ENCODE results near the gene PDZD8.

The PDZD8 gene

GRCh38 chr10:117373823-117374505, 1.3 kb downstream of the PDZD8 start:
- H3K27me3 ChIP-seq (ENCODE audit: control insufficient read depth in 3 of 3, insufficient read depth in 3 of 3, low read depth in 1 of 3, low read length in 3 of 3), result peaks cover 0 to 6% (median 0%) of the 10 kb centered on the region in 3 experiments
- H3K27ac ChIP-seq (replicated peaks; ENCODE audit: low read length), result no peak overlapping the region
- H3K14ac ChIP-seq (ENCODE audit: low read length), result peak overlapping the region; percentile 60
- peak overlapping the region; percentile 96 for H3K4me2 ChIP-seq (ENCODE audit: insufficient read depth, low read length, poor library complexity, severe bottlenecking)
- peak overlapping the region; percentile 86 for H3K9ac ChIP-seq (ENCODE audit: low read depth, low read length, poor library complexity)
- H3K4ac ChIP-seq (ENCODE audit: low read length), result no peak overlapping the region
- peaks cover 8% of the 10 kb centered on the region for H3K79me1 ChIP-seq (ENCODE audit: low read depth, low read length)
- H3K18ac ChIP-seq (ENCODE audit: low read length), result peak overlapping the region; percentile 87
- H2BK12ac ChIP-seq (ENCODE audit: low read length), result no peak overlapping the region
- H3K9me3 ChIP-seq (replicated peaks in 1 of 2; ENCODE audit: control insufficient read depth in 2 of 2, insufficient read depth in 1 of 2, low read depth in 1 of 2, low read length in 2 of 2), result peaks cover 0 to 2% of the 10 kb centered on the region in 2 donors
- peak overlapping the region; percentile 44 for H3K23ac ChIP-seq (ENCODE audit: low read depth, low read length, poor library complexity)
- WGBS, 2 donors (ENCODE audit: extremely low coverage in 2 of 2, insufficient read length in 2 of 2, insufficient replicate concordance in 1 of 2), result no CpG with 5 or more reads among the region's 31 CpGs
- H2AFZ ChIP-seq (ENCODE audit: low read length), result peak overlapping the region; percentile 99
- H4K8ac ChIP-seq (ENCODE audit: low read depth, low read length), result no peak overlapping the region
- peaks cover 0 to 24% of the 10 kb centered on the region in 2 donors for H3K36me3 ChIP-seq (replicated peaks in 1 of 2; ENCODE audit: control insufficient read depth in 2 of 2, insufficient read depth in 2 of 2, low read length in 2 of 2)
- peak; percentile 12 for DNase-seq (ENCODE audit: low spot score)
- no peak overlapping the region for H2BK15ac ChIP-seq (ENCODE audit: low read length)
- H2AK5ac ChIP-seq (ENCODE audit: low read depth, low read length), result peak overlapping the region; percentile 15
- H4K91ac ChIP-seq (ENCODE audit: low read depth, low read length, poor library complexity), result no peak overlapping the region
- H3K4me1 ChIP-seq (ENCODE audit: control insufficient read depth in 2 of 2, insufficient read depth in 1 of 2, low read depth in 1 of 2, low read length in 2 of 2), result peaks cover 3 to 11% of the 10 kb centered on the region in 2 donors
- no peak overlapping the region for H2BK120ac ChIP-seq (ENCODE audit: low read depth, low read length)
- peak overlapping the region; percentile 93 to 95 for H3K4me3 ChIP-seq (ENCODE audit: low read length in 2 of 2)
- H2BK5ac ChIP-seq (ENCODE audit: low read length), result peak overlapping the region; percentile 48

DNA sequence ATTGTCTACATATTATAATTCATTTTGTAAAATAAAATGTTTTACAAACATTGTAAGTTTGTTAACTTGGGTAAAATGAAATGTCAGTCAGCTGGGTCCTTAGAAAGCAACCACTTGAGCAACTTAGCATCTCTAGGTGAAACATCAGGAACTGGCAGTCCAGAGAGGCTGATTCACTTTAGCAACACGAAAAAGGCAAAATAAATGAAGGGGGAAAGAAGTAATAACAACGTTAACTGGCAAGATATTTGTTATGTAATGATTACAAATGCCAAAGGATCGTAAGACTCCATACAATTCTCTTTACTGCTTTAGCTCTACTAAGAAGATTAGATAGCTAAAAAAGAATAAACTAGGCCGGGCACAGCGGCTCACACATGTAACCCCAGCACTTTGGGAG, 5.0 kb downstream of the PDZD8 start:
- no peak overlapping the region for H2AK5ac ChIP-seq (ENCODE audit: low read depth, low read length)
- no peak overlapping the region for H3K4me2 ChIP-seq (ENCODE audit: insufficient read depth, low read length, poor library complexity, severe bottlenecking)
- H3K4ac ChIP-seq (ENCODE audit: low read length), result no peak overlapping the region
- H2BK120ac ChIP-seq (ENCODE audit: low read depth, low read length), result no peak overlapping the region
- H3K18ac ChIP-seq (ENCODE audit: low read length), result no peak overlapping the region
- no CpG with 5 or more reads among the region's 5 CpGs for WGBS, 2 donors (ENCODE audit: extremely low coverage in 2 of 2, insufficient read length in 2 of 2, insufficient replicate concordance in 1 of 2)
- no peak overlapping the region for H3K4me3 ChIP-seq (ENCODE audit: low read length in 2 of 2)
- peaks cover 0 to 7% of the 10 kb centered on the region in 2 donors for H3K4me1 ChIP-seq (ENCODE audit: control insufficient read depth in 2 of 2, insufficient read depth in 1 of 2, low read depth in 1 of 2, low read length in 2 of 2)
- H2BK5ac ChIP-seq (ENCODE audit: low read length), result no peak overlapping the region
- H3K9ac ChIP-seq (ENCODE audit: low read depth, low read length, poor library complexity), result no peak overlapping the region
- no peak for DNase-seq (ENCODE audit: low spot score)
- no peak overlapping the region for H2AFZ ChIP-seq (ENCODE audit: low read length)
- no peak overlapping the region for H3K23ac ChIP-seq (ENCODE audit: low read depth, low read length, poor library complexity)
- peaks cover 8% of the 10 kb centered on the region for H3K79me1 ChIP-seq (ENCODE audit: low read depth, low read length)
- no peak overlapping the region for H3K27ac ChIP-seq (replicated peaks; ENCODE audit: low read length)
- H3K36me3 ChIP-seq (replicated peaks in 1 of 2; ENCODE audit: control insufficient read depth in 2 of 2, insufficient read depth in 2 of 2, low read length in 2 of 2), result peaks cover 0 to 24% of the 10 kb centered on the region in 2 donors
- no peak overlapping the region for H2BK12ac ChIP-seq (ENCODE audit: low read length)
- peaks cover 0 to 2% of the 10 kb centered on the region in 2 donors for H3K9me3 ChIP-seq (replicated peaks in 1 of 2; ENCODE audit: control insufficient read depth in 2 of 2, insufficient read depth in 1 of 2, low read depth in 1 of 2, low read length in 2 of 2)
- H3K14ac ChIP-seq (ENCODE audit: low read length), result no peak overlapping the region
- H4K8ac ChIP-seq (ENCODE audit: low read depth, low read length), result no peak overlapping the region
- no peak overlapping the region for H2BK15ac ChIP-seq (ENCODE audit: low read length)
- H3K27me3 ChIP-seq (ENCODE audit: control insufficient read depth in 3 of 3, insufficient read depth in 3 of 3, low read depth in 1 of 3, low read length in 3 of 3), result peaks cover 0 to 3% (median 0%) of the 10 kb centered on the region in 3 experiments
- no peak overlapping the region for H4K91ac ChIP-seq (ENCODE audit: low read depth, low read length, poor library complexity)

DNA sequence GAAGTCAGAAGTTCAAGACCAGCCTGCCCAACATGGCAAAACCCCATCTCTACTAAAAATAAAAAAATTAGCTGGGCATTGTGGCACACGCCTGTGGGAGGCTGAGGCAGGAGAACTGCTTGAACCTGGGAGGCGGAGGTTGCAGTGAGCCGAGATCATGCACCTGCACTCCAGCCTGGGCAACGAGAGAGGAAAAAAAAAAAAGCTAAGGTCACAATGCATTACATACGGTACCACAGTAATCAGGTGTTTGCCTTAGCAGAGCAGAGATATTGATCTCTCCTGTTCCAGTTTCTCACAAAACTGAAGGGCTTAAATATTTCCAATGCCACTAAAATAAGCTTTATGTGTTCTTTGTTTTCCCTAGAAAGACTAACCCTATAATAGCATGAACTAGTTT, 7.5 kb downstream of the PDZD8 start:
- no peak overlapping the region for H2AK5ac ChIP-seq (ENCODE audit: low read depth, low read length)
- H3K79me1 ChIP-seq (ENCODE audit: low read depth, low read length), result peaks cover 2% of the 10 kb centered on the region
- H3K4me3 ChIP-seq (ENCODE audit: low read length in 2 of 2), result no peak overlapping the region
- no peak overlapping the region for H2BK12ac ChIP-seq (ENCODE audit: low read length)
- H3K9ac ChIP-seq (ENCODE audit: low read depth, low read length, poor library complexity), result no peak overlapping the region
- H3K36me3 ChIP-seq (replicated peaks in 1 of 2; ENCODE audit: control insufficient read depth in 2 of 2, insufficient read depth in 2 of 2, low read length in 2 of 2), result peaks cover 0 to 24% of the 10 kb centered on the region in 2 donors
- no CpG with 5 or more reads among the region's 5 CpGs for WGBS, 2 donors (ENCODE audit: extremely low coverage in 2 of 2, insufficient read length in 2 of 2, insufficient replicate concordance in 1 of 2)
- no peak overlapping the region for H4K91ac ChIP-seq (ENCODE audit: low read depth, low read length, poor library complexity)
- no peaks in the 10 kb centered on the region for H3K27me3 ChIP-seq (ENCODE audit: control insufficient read depth in 3 of 3, insufficient read depth in 3 of 3, low read depth in 1 of 3, low read length in 3 of 3)
- H3K27ac ChIP-seq (replicated peaks; ENCODE audit: low read length), result no peak overlapping the region
- no peak overlapping the region for H3K18ac ChIP-seq (ENCODE audit: low read length)
- H3K4ac ChIP-seq (ENCODE audit: low read length), result no peak overlapping the region
- H2BK5ac ChIP-seq (ENCODE audit: low read length), result no peak overlapping the region
- H4K8ac ChIP-seq (ENCODE audit: low read depth, low read length), result no peak overlapping the region
- no peak overlapping the region for H2BK15ac ChIP-seq (ENCODE audit: low read length)
- H3K9me3 ChIP-seq (replicated peaks in 1 of 2; ENCODE audit: control insufficient read depth in 2 of 2, insufficient read depth in 1 of 2, low read depth in 1 of 2, low read length in 2 of 2), result peaks cover 0 to 2% of the 10 kb centered on the region in 2 donors
- no peak overlapping the region for H3K23ac ChIP-seq (ENCODE audit: low read depth, low read length, poor library complexity)
- H2AFZ ChIP-seq (ENCODE audit: low read length), result no peak overlapping the region
- H3K4me1 ChIP-seq (ENCODE audit: control insufficient read depth in 2 of 2, insufficient read depth in 1 of 2, low read depth in 1 of 2, low read length in 2 of 2), result peaks cover 0 to 5% of the 10 kb centered on the region in 2 donors
- no peak overlapping the region for H2BK120ac ChIP-seq (ENCODE audit: low read depth, low read length)
- H3K14ac ChIP-seq (ENCODE audit: low read length), result no peak overlapping the region
- no peak for DNase-seq (ENCODE audit: low spot score)
- no peak overlapping the region for H3K4me2 ChIP-seq (ENCODE audit: insufficient read depth, low read length, poor library complexity, severe bottlenecking)

DNA sequence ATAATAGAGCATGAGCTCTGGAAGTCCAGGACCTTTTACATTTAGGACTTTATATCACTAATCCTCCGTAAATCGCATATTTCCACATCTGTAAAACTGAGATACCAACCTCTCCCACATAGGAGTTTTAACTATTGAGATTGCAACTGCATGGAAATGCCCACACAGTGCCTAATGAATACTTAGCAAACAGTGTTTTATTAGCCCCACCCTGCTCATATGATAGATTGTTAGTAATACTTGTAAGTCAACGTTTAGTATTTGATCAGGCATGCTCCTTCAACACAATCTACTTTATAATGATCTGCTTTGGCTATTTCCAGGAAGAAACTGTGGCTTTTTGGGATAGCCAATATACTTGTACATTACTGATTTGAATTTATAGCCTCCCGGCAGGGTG, 8.5 kb downstream of the PDZD8 start:
- Histone ChIP-seq H3K27me3 (ENCODE audit: control insufficient read depth in 3 of 3, insufficient read depth in 3 of 3, low read depth in 1 of 3, low read length in 3 of 3) (no peaks in the 10 kb centered on the region), H3K36me3 (replicated peaks in 1 of 2; ENCODE audit: control insufficient read depth in 2 of 2, insufficient read depth in 2 of 2, low read length in 2 of 2) (peaks cover 0 to 18% of the 10 kb centered on the region in 2 donors), H4K8ac (ENCODE audit: low read depth, low read length) (no peak overlapping the region), H2BK120ac (ENCODE audit: low read depth, low read length) (no peak overlapping the region), H3K4me1 (ENCODE audit: control insufficient read depth in 2 of 2, insufficient read depth in 1 of 2, low read depth in 1 of 2, low read length in 2 of 2) (peaks cover 0 to under 1% of the 10 kb centered on the region in 2 donors), H2BK5ac (ENCODE audit: low read length) (no peak overlapping the region), H3K4ac (ENCODE audit: low read length) (no peak overlapping the region), H3K23ac (ENCODE audit: low read depth, low read length, poor library complexity) (no peak overlapping the region), H3K4me2 (ENCODE audit: insufficient read depth, low read length, poor library complexity, severe bottlenecking) (no peak overlapping the region), H2BK12ac (ENCODE audit: low read length) (no peak overlapping the region), H3K9me3 (replicated peaks in 1 of 2; ENCODE audit: control insufficient read depth in 2 of 2, insufficient read depth in 1 of 2, low read depth in 1 of 2, low read length in 2 of 2) (peaks cover 0 to 1% of the 10 kb centered on the region in 2 donors), H3K9ac (ENCODE audit: low read depth, low read length, poor library complexity) (no peak overlapping the region), H2AFZ (ENCODE audit: low read length) (no peak overlapping the region), H3K14ac (ENCODE audit: low read length) (no peak overlapping the region), H3K4me3 (ENCODE audit: low read length in 2 of 2) (no peak overlapping the region), H3K27ac (replicated peaks; ENCODE audit: low read length) (no peak overlapping the region), H2AK5ac (ENCODE audit: low read depth, low read length) (no peak overlapping the region), H4K91ac (ENCODE audit: low read depth, low read length, poor library complexity) (no peak overlapping the region), H3K18ac (ENCODE audit: low read length) (no peak overlapping the region), H3K79me1 (ENCODE audit: low read depth, low read length) (peaks cover 2% of the 10 kb centered on the region), H2BK15ac (ENCODE audit: low read length) (no peak overlapping the region)
- no CpG with 5 or more reads among the region's 4 CpGs for WGBS, 2 donors (ENCODE audit: extremely low coverage in 2 of 2, insufficient read length in 2 of 2, insufficient replicate concordance in 1 of 2)
- DNase-seq (ENCODE audit: low spot score), result no peak
